Measurements from ENCODE around the gene TRABD2B. TPM values are rescaled to one million over a fixed set of nuclear protein-coding genes. Genes with fewer than 3 reads are reported as not detected.

TRABD2B gene
- total RNA-seq, 3 donors from 2014 or later (not counting 1 experiment from before 2014, with no cell fraction given), result not detected

GRCh38 chr1:47727051-47727696, 270.0 kb downstream of the TRABD2B start:
- Histone ChIP-seq H3K27me3 (ENCODE audit: control insufficient read depth, insufficient read depth, low read length) (peaks cover 8% of the 10 kb centered on the region), H3K27ac (ENCODE audit: low read length) (no peak overlapping the region), H3K36me3 (ENCODE audit: control insufficient read depth, insufficient read depth, low read length) (no peaks in the 10 kb centered on the region), H3K4me1 (ENCODE audit: control insufficient read depth, insufficient read depth, low read length) (peaks cover 7% of the 10 kb centered on the region), H3K4me3 (ENCODE audit: low read length) (no peak overlapping the region), H3K9me3 (ENCODE audit: control insufficient read depth, insufficient read depth, low read length) (no peaks in the 10 kb centered on the region)
- Mint-ChIP-seq H3K9me3 (no peaks in the 10 kb centered on the region), H3K27ac (no peak overlapping the region), H3K36me3 (no peaks in the 10 kb centered on the region), H3K4me1 (peaks cover 7 to 8% of the 10 kb centered on the region in 2 donors), H3K4me3 (no peak overlapping the region), H3K27me3 (ENCODE audit: low read depth in 2 of 2) (peaks cover 28 to 64% of the 10 kb centered on the region in 2 donors)
- ATAC-seq, result no peak
- no peak for DNase-seq
- WGBS (ENCODE audit: insufficient coverage), result 71% methylated on average over 8 of the region's 8 CpGs
- intact Hi-C loops (cut with micrococcal nuclease), result loop anchor here (5.0 kb wide), 2 partner anchors 290 to 340 kb away; partner anchors contain the start of gene FOXD2
- TF ChIP-seq CTCF (IDR thresholded peaks at IDR 0.05), result no peak

- peaks cover 5% of the 10 kb centered on the region for H3K27me3 ChIP-seq (ENCODE audit: control insufficient read depth, insufficient read depth, low read length)
- no peak overlapping the region for H3K27ac Mint-ChIP-seq
- peak; percentile 75 for TF ChIP-seq CTCF (IDR thresholded peaks at IDR 0.05)
- H3K36me3 Mint-ChIP-seq, result no peaks in the 10 kb centered on the region
- H3K4me1 Mint-ChIP-seq, result peaks cover 7 to 8% of the 10 kb centered on the region in 2 donors
- peaks cover 7% of the 10 kb centered on the region for H3K4me1 ChIP-seq (ENCODE audit: control insufficient read depth, insufficient read depth, low read length)
- peak overlapping the region; percentile 57 for H3K4me3 Mint-ChIP-seq
- H3K27ac ChIP-seq (ENCODE audit: low read length), result no peak overlapping the region
- H3K27me3 Mint-ChIP-seq (ENCODE audit: low read depth in 2 of 2), result peaks cover 29 to 64% of the 10 kb centered on the region in 2 donors
- ATAC-seq (peak; percentile 75 to 95 (median 78)), DNase-seq (peak; percentile 40 to 73)
- WGBS (ENCODE audit: insufficient coverage), result 8% methylated on average over 19 of the region's 22 CpGs
- H3K9me3 Mint-ChIP-seq, result no peaks in the 10 kb centered on the region
- no peaks in the 10 kb centered on the region for H3K36me3 ChIP-seq (ENCODE audit: control insufficient read depth, insufficient read depth, low read length)
- intact Hi-C loops (cut with micrococcal nuclease), result loop anchor here (5.0 kb wide), 2 partner anchors 289 to 339 kb away; partner anchors contain the start of gene FOXD2
- no peaks in the 10 kb centered on the region for H3K9me3 ChIP-seq (ENCODE audit: control insufficient read depth, insufficient read depth, low read length)
- H3K4me3 ChIP-seq (ENCODE audit: low read length), result no peak overlapping the region
These were observed 271.0 kb downstream of the TRABD2B start for GRCh38 chr1:47725992-47726855.

GRCh38 chr1:47725511-47725991, 271.6 kb downstream of the TRABD2B start:
- no peak for DNase-seq
- Mint-ChIP-seq H3K4me1 (peaks cover 7 to 8% of the 10 kb centered on the region in 2 donors), H3K36me3 (no peaks in the 10 kb centered on the region), H3K27ac (no peak overlapping the region), H3K27me3 (ENCODE audit: low read depth in 2 of 2) (peaks cover 29 to 61% of the 10 kb centered on the region in 2 donors), H3K4me3 (no peak overlapping the region), H3K9me3 (no peaks in the 10 kb centered on the region)
- Histone ChIP-seq H3K27me3 (ENCODE audit: control insufficient read depth, insufficient read depth, low read length) (peaks cover 5% of the 10 kb centered on the region), H3K4me1 (ENCODE audit: control insufficient read depth, insufficient read depth, low read length) (peaks cover 7% of the 10 kb centered on the region), H3K36me3 (ENCODE audit: control insufficient read depth, insufficient read depth, low read length) (no peaks in the 10 kb centered on the region), H3K4me3 (ENCODE audit: low read length) (no peak overlapping the region), H3K27ac (ENCODE audit: low read length) (no peak overlapping the region), H3K9me3 (ENCODE audit: control insufficient read depth, insufficient read depth, low read length) (no peaks in the 10 kb centered on the region)
- 11% methylated on average over 13 of the region's 13 CpGs for WGBS (ENCODE audit: insufficient coverage)
- ATAC-seq, result no peak
- TF ChIP-seq CTCF (IDR thresholded peaks at IDR 0.05), result no peak
- intact Hi-C loops (cut with micrococcal nuclease), result loop anchor here (5.0 kb wide), 2 partner anchors 288 to 338 kb away; partner anchors contain the start of gene FOXD2

Data from natural killer cell (primary cell).